ENCODE results near the gene CERS6. TPM values are rescaled to one million over a fixed set of nuclear protein-coding genes. Genes with fewer than 3 reads are reported as not detected.

CERS6 gene
- total RNA-seq, 4 donors from 2014 or later, result 35.7 to 60.6 (median 39.2) TPM

GRCh38 chr2:168686452-168687191, 230.6 kb downstream of the CERS6 start:
- no peak for TF ChIP-seq POLR2A (IDR thresholded peaks at IDR 0.05)
- TF ChIP-seq CTCF (IDR thresholded peaks at IDR 0.05), result no peak
- H3K4me1 ChIP-seq, result peaks cover 11 to 16% of the 10 kb centered on the region in 2 donors
- no peaks in the 10 kb centered on the region for H3K27me3 ChIP-seq
- no peak for DNase-seq
- no peak overlapping the region for H3K27ac ChIP-seq
- WGBS, 2 donors, result 96 to 99% methylated on average over 4 of the region's 4 CpGs
- no peaks in the 10 kb centered on the region for H3K9me3 ChIP-seq
- H3K4me3 ChIP-seq (replicated peaks in 1 of 3), result no peak overlapping the region
- no peaks in the 10 kb centered on the region for H3K36me3 ChIP-seq
- intact Hi-C loops (cut with DNase I), result no loop called here

- Histone ChIP-seq H3K4me1 (peaks cover 12 to 18% of the 10 kb centered on the region in 2 donors), H3K36me3 (no peaks in the 10 kb centered on the region), H3K4me3 (replicated peaks in 1 of 3) (no peak overlapping the region), H3K9me3 (no peaks in the 10 kb centered on the region), H3K27me3 (no peaks in the 10 kb centered on the region), H3K27ac (no peak overlapping the region)
- intact Hi-C loops (cut with DNase I), result no loop called here
- TF ChIP-seq CTCF (IDR thresholded peaks at IDR 0.05) (peak in 3 of 6 experiments; percentile 13 to 40 (median 33)), POLR2A (IDR thresholded peaks at IDR 0.05) (no peak)
- peak in 1 of 2 donors; percentile 17 for DNase-seq
- WGBS, 2 donors, result 82 to 91% methylated on average over 3 of the region's 3 CpGs
Measured at GRCh38 chr2:168687314-168687713, 231.2 kb downstream of the CERS6 start.

GRCh38 chr2:168690381-168690885, 234.4 kb downstream of the CERS6 start:
- intact Hi-C loops (cut with DNase I), result no loop called here
- H3K27me3 ChIP-seq, result no peaks in the 10 kb centered on the region
- 50 to 57% methylated on average over 1 of the region's 1 CpG for WGBS, 2 donors

GRCh38 chr2:168691221-168691620, 235.1 kb downstream of the CERS6 start:
- Histone ChIP-seq H3K27ac (peak overlapping the region in 2 of 3 donors; percentile 7 to 19), H3K9me3 (no peaks in the 10 kb centered on the region), H3K27me3 (no peaks in the 10 kb centered on the region), H3K4me3 (replicated peaks in 1 of 3) (no peak overlapping the region), H3K36me3 (no peaks in the 10 kb centered on the region), H3K4me1 (peaks cover 23 to 31% of the 10 kb centered on the region in 2 donors)
- DNase-seq, result peak; percentile 16 to 25
- no peak for TF ChIP-seq CTCF (IDR thresholded peaks at IDR 0.05)
- TF ChIP-seq POLR2A (IDR thresholded peaks at IDR 0.05), result no peak
- intact Hi-C loops (cut with DNase I), result no loop called here
- WGBS, 2 donors, result 55 to 67% methylated on average over 1 of the region's 1 CpG

More at GRCh38 chr2:168690381-168690885, 234.4 kb downstream of the CERS6 start:
- Histone ChIP-seq H3K4me3 (replicated peaks in 1 of 3) (no peak overlapping the region), H3K4me1 (peaks cover 19 to 28% of the 10 kb centered on the region in 2 donors), H3K36me3 (no peaks in the 10 kb centered on the region), H3K27ac (peak overlapping the region; percentile 7 to 17 (median 11)), H3K9me3 (no peaks in the 10 kb centered on the region)
- TF ChIP-seq POLR2A (IDR thresholded peaks at IDR 0.05) (no peak), CTCF (IDR thresholded peaks at IDR 0.05) (no peak)
- no peak for DNase-seq

GRCh38 chr2:168692132-168692744, 236.2 kb downstream of the CERS6 start:
- no peak for TF ChIP-seq POLR2A (IDR thresholded peaks at IDR 0.05)
- TF ChIP-seq CTCF (IDR thresholded peaks at IDR 0.05), result no peak
- DNase-seq, result no peak
- 90 to 92% methylated on average over 4 of the region's 4 CpGs for WGBS, 2 donors
- Histone ChIP-seq H3K9me3 (no peaks in the 10 kb centered on the region), H3K27me3 (no peaks in the 10 kb centered on the region), H3K27ac (no peak overlapping the region), H3K36me3 (no peaks in the 10 kb centered on the region), H3K4me1 (peaks cover 23 to 31% of the 10 kb centered on the region in 2 donors), H3K4me3 (replicated peaks in 1 of 3) (no peak overlapping the region)
- intact Hi-C loops (cut with DNase I), result no loop called here

Measured in thyroid gland (tissue), 4 donors.